Body of pancreas (tissue), 4 donors: ENCODE data around the gene PBX3.

ENCODE experiments used
- CTCF ChIP-seq, 7 experiments: fragments of 450-650 bp in 4 of 7; fragments of 200-600 bp in 3 of 7; sonication (generic) in 3 of 7; IDR thresholded peaks; one replicate each; pipeline ENCODE4 v1.5.1; 2016 to 2019; ENCODE audit warnings: antibody characterized with exemption in 7 of 7
- POLR2A ChIP-seq, 3 donors: fragments of 450-650 bp; IDR thresholded peaks; one replicate each; pipeline ENCODE4 v1.6.1; 2016; ENCODE audit warnings: antibody characterized with exemption in 3 of 3, mild to moderate bottlenecking in 2 of 3

GRCh38 chr9:125831616-125832015 lies 84.4 kb downstream of the PBX3 start:
- TF ChIP-seq CTCF (IDR thresholded peaks at IDR 0.05) = no peak
- no peak for TF ChIP-seq POLR2A (IDR thresholded peaks at IDR 0.05)
